Suprapubic skin (tissue), 4 donors: ENCODE results near the gene CSN2. TPM values are rescaled to one million over a fixed set of nuclear protein-coding genes. Genes with fewer than 3 reads are reported as not detected.

ENCODE experiments used
- DNase-seq, 2 donors: peaks; one replicate each; pipeline ENCODE4 v3.0.0-alpha.2; 2019; ENCODE audit warnings: low spot score in 2 of 2
- H3K27ac ChIP-seq: fragments of 200-600 bp; sonication (generic); one replicate; pipeline ENCODE4 v1.5.1; 2019
- H3K27me3 ChIP-seq: fragments of 200-600 bp; sonication (generic); one replicate; pipeline ENCODE4 v1.5.1; 2019
- H3K36me3 ChIP-seq: fragments of 200-600 bp; sonication (generic); one replicate; pipeline ENCODE4 v1.5.1; 2019
- H3K4me1 ChIP-seq: fragments of 200-600 bp; sonication (generic); one replicate; pipeline ENCODE4 v1.5.1; 2019
- H3K4me3 ChIP-seq: fragments of 200-600 bp; sonication (generic); one replicate; pipeline ENCODE4 v1.5.1; 2019; ENCODE audit warnings: mild to moderate bottlenecking
- H3K9me3 ChIP-seq: fragments of 200-600 bp; sonication (generic); one replicate; pipeline ENCODE4 v1.5.1; 2019
- CTCF ChIP-seq, 2 donors: fragments of 200-600 bp in 1 of 2; fragments of 450-650 bp in 1 of 2; sonication (generic) in 1 of 2; IDR thresholded peaks; one replicate each; pipeline ENCODE4 v1.5.1; 2016 to 2019; ENCODE audit warnings: antibody characterized with exemption in 2 of 2, mild to moderate bottlenecking in 1 of 2, moderate library complexity in 1 of 2
- EP300 ChIP-seq: sonication (generic); formaldehyde crosslinking; IDR thresholded peaks from one replicate; pipeline ENCODE4 v1.6.1; 2017; ENCODE audit warnings: antibody characterized with exemption
- POLR2A ChIP-seq, 2 donors: fragments of 450-650 bp; IDR thresholded peaks; one replicate each; pipeline ENCODE4 v1.6.1; 2017; ENCODE audit warnings: antibody characterized with exemption in 2 of 2, mild to moderate bottlenecking in 2 of 2, moderate library complexity in 2 of 2
- POLR2AphosphoS5 ChIP-seq, 3 donors: sonication (generic); formaldehyde crosslinking; IDR thresholded peaks; one replicate each; pipeline ENCODE4 v1.6.1; 2017; ENCODE audit warnings: antibody characterized with exemption in 3 of 3
- WGBS: methylation state at CpG from one replicate; pipeline ENCODE4 v1.1.5; 2018; 5-methylcytosine and 5-hydroxymethylcytosine counted together
- total RNA-seq, 4 donors: library from RNA; depleted of rRNA; stranded (reverse); fragments of >200 nt; gene quantifications; one replicate each; pipeline ENCODE4 v1.1.0, GENCODE V29; 2016

CSN2 gene
- total RNA-seq, 4 donors from 2014 or later: not detected

GRCh38 chr4:69910016-69910782, 55.3 kb downstream of the CSN2 start:
- TF ChIP-seq CTCF (IDR thresholded peaks at IDR 0.05) (no peak), EP300 (no peak), POLR2AphosphoS5 (IDR thresholded peaks at IDR 0.05) (no peak), POLR2A (IDR thresholded peaks at IDR 0.05) (no peak)
- Histone ChIP-seq H3K4me1 (no peaks in the 10 kb centered on the region), H3K27ac (no peak overlapping the region), H3K36me3 (no peaks in the 10 kb centered on the region), H3K4me3 (no peak overlapping the region), H3K9me3 (no peaks in the 10 kb centered on the region), H3K27me3 (no peaks in the 10 kb centered on the region)
- WGBS: 76% methylated on average over 2 of the region's 2 CpGs
- DNase-seq: no peak

GRCh38 chr4:69909195-69909594, 56.3 kb downstream of the CSN2 start:
- WGBS: 94% methylated on average over 4 of the region's 4 CpGs
- no peak overlapping the region for H3K4me3 ChIP-seq
- H3K27me3 ChIP-seq: no peaks in the 10 kb centered on the region
- TF ChIP-seq POLR2A (IDR thresholded peaks at IDR 0.05) (no peak), POLR2AphosphoS5 (IDR thresholded peaks at IDR 0.05) (no peak), CTCF (IDR thresholded peaks at IDR 0.05) (no peak), EP300 (no peak)
- no peaks in the 10 kb centered on the region for H3K4me1 ChIP-seq
- H3K36me3 ChIP-seq: no peaks in the 10 kb centered on the region
- H3K27ac ChIP-seq: no peak overlapping the region
- no peaks in the 10 kb centered on the region for H3K9me3 ChIP-seq
- DNase-seq: no peak

GRCh38 chr4:69907151-69907550, 58.4 kb downstream of the CSN2 start:
- 66% methylated on average over 1 of the region's 1 CpG for WGBS
- no peak for DNase-seq
- Histone ChIP-seq H3K4me1 (no peaks in the 10 kb centered on the region), H3K36me3 (no peaks in the 10 kb centered on the region), H3K27me3 (no peaks in the 10 kb centered on the region), H3K9me3 (no peaks in the 10 kb centered on the region), H3K4me3 (no peak overlapping the region), H3K27ac (no peak overlapping the region)
- TF ChIP-seq POLR2A (IDR thresholded peaks at IDR 0.05) (no peak), EP300 (no peak), CTCF (IDR thresholded peaks at IDR 0.05) (no peak), POLR2AphosphoS5 (IDR thresholded peaks at IDR 0.05) (no peak)

Other genes with a start within 250 kb of the CSN2 start
- gene SULT1B1, start 205.1 kb downstream of the CSN2 start, total RNA-seq: under 1 TPM; 0.08 to 0.24 (median 0.23) TPM
- gene SULT1E1, start 105.6 kb downstream of the CSN2 start, total RNA-seq: 100 to 1,000 TPM in 1 of 4 donors, 10 to 100 TPM in 3; 18.6 to 198 (median 44.1) TPM
- not detected for gene CSN1S1, start 34.7 kb downstream of the CSN2 start, total RNA-seq
- gene STATH, start 30.2 kb upstream of the CSN2 start, total RNA-seq: not detected
- not detected for gene HTN3, start 62.7 kb upstream of the CSN2 start, total RNA-seq
- not detected for gene HTN1, start 84.7 kb upstream of the CSN2 start, total RNA-seq
- under 1 TPM in 1 of 4 donors, not detected in 3; 0.42 TPM for gene PRR27, start 188.5 kb upstream of the CSN2 start, total RNA-seq
- not detected for gene ODAM, start 230.0 kb upstream of the CSN2 start, total RNA-seq